Omental fat pad (tissue), 4 donors: Measurements from ENCODE around the gene USH1C. TPM values are rescaled to one million over a fixed set of nuclear protein-coding genes. Genes with fewer than 3 reads are reported as not detected.

Experiments used
- ATAC-seq: fragments of 150-250 bp; one replicate; pipeline ENCODE4 v1.9.1; 2016; ENCODE audit warnings: mild to moderate bottlenecking, moderate library complexity; ENCODE audit not compliant: low FRiP score
- DNase-seq: peaks from one replicate; pipeline ENCODE4 v3.0.0-alpha.2; 2019; ENCODE audit warnings: low spot score
- total RNA-seq, 4 donors: library from RNA; depleted of rRNA; stranded (reverse); fragments of >200 nt; gene quantifications; one replicate each; pipeline ENCODE4 v1.1.0, GENCODE V29; 2016
- TF ChIP-seq, protein P1 (sequence below), 3 donors: fragments of 450-650 bp; IDR thresholded peaks; one replicate each; pipeline ENCODE4 v1.5.1; 2016 to 2017; ENCODE audit warnings: antibody characterized with exemption in 3 of 3, mild to moderate bottlenecking in 3 of 3, moderate library complexity in 2 of 3

The USH1C gene
- total RNA-seq, 4 donors from 2014 or later: 0.19 TPM; not detected in 3

DNA sequence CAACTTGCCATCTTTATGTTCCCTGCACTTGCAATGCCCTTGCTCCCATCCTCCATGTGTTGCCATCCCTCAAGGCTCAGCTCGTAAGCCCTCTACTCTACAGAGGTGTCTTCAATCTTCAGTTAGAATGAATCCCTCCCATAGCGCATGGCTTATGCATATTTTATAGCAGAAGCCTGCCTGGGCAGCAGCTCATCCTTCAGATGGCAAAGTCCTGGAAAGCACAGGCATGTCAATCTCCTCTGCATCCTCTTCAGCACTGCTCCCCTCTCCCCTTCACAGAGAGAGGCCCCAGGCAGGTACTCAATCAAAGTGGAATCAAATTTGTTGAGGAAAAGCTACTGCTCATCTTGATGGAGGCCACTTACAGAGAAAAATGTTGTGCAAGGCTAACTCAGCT lies 36.4 kb downstream of the USH1C start:
- TF ChIP-seq, protein P1, sequence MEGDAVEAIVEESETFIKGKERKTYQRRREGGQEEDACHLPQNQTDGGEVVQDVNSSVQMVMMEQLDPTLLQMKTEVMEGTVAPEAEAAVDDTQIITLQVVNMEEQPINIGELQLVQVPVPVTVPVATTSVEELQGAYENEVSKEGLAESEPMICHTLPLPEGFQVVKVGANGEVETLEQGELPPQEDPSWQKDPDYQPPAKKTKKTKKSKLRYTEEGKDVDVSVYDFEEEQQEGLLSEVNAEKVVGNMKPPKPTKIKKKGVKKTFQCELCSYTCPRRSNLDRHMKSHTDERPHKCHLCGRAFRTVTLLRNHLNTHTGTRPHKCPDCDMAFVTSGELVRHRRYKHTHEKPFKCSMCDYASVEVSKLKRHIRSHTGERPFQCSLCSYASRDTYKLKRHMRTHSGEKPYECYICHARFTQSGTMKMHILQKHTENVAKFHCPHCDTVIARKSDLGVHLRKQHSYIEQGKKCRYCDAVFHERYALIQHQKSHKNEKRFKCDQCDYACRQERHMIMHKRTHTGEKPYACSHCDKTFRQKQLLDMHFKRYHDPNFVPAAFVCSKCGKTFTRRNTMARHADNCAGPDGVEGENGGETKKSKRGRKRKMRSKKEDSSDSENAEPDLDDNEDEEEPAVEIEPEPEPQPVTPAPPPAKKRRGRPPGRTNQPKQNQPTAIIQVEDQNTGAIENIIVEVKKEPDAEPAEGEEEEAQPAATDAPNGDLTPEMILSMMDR (IDR thresholded peaks at IDR 0.05): no peak
- DNase-seq: no peak
- no peak for ATAC-seq

DNA sequence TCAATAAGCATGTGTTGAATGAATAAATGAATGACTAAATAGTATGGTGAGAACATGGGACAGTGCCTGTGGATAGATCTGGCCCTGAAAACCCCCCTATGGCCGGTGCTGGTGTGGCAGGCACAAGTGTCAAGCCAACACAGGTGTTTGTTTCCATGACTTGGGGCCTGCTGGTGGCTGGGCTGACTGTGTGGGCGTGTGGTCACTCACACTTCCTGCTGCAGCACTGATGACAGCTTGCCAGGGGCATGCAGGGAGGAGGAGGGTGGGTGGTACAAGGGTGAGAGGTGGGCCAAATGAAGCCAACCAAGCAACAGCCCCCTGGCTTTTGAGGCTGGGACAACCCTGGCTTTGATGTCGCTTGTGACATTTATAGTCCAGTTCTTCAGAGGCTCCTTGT lies 37.3 kb downstream of the USH1C start:
- no peak for ATAC-seq
- DNase-seq: no peak
- TF ChIP-seq, protein P1 (IDR thresholded peaks at IDR 0.05): no peak

DNA sequence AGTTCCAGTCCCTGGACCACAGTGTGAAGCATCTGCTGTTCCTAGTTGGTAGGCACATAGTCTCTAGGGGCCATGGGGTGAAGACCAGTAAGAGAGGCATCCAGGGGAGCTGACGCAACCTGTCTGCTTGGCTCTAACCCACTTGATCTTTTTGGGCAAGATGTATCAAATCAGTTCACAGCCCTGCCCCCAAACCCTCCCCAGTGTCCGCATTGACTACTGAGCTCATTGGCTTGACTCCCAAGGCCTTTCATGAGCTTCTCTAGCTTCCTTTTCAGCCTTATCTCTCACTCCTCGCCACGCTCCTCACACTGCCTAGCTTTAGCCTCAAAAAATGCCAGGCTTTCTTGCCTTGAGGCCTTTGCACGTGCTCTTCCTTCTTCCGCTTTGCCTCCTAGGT lies 37.9 kb downstream of the USH1C start:
- no peak for ATAC-seq
- no peak for DNase-seq
- TF ChIP-seq, protein P1 (IDR thresholded peaks at IDR 0.05): no peak

DNA sequence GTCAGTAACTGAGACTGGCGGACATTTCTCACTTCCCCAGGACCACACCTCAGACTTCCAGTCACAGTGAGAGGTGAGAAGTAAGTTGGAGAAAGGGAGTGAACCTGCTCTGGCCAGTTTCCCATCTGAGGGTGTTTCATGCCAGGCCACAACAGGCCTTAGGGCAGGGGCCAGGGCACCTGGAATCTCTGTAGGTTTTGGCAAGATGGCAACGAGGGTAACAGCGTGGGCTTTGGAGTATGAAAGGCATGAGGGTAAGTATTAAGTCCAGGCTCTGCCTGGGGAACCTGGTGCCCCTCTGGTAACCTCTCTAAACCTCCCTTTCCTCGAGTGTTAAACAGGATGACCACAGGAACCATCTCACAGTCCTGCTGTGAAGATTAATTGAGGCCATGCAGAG lies 39.1 kb downstream of the USH1C start:
- ATAC-seq (no peak), DNase-seq (no peak)
- TF ChIP-seq, protein P1 (IDR thresholded peaks at IDR 0.05): no peak

DNA sequence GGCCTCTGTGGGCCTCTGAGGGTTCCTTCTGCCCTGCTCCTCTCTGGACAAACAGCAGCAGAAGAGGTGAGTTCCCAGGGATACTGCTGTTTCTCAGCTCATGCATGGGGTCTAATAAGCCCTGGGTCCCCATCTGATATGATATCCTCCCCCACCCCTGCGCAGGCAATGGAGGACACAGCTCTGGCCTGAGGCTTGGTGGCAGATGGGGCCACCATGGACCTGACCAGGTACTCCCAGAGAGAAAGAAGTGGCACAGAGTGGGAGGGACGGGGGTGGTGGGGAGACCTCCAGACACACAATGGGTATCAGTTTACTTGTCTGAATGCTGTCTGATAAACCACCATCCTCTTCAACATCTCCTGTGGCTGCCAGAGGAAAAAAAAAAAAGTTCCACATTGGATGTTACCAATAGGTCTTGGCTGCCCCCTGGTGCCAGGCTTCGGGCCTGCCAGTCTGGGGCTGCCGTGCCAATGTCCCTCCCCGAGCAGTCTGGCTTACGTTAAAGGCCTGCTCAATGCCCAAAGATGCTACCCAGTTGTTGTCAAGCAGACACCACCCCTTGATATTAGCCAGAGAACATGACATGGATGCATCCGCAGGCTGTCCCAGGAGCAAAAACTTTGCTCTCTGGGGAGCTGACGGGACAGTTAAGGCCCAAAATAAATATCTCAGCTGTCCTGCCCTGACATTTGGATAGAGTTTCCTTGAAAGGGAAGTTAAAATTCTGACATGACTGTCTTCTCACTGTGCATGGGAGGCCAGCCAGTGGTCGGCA lies 39.7 kb downstream of the USH1C start:
- peak; percentile 76 for DNase-seq
- ATAC-seq: peak; percentile 55
- TF ChIP-seq, protein P1 (IDR thresholded peaks at IDR 0.05): peak in 1 of 3 donors; percentile 6

DNA sequence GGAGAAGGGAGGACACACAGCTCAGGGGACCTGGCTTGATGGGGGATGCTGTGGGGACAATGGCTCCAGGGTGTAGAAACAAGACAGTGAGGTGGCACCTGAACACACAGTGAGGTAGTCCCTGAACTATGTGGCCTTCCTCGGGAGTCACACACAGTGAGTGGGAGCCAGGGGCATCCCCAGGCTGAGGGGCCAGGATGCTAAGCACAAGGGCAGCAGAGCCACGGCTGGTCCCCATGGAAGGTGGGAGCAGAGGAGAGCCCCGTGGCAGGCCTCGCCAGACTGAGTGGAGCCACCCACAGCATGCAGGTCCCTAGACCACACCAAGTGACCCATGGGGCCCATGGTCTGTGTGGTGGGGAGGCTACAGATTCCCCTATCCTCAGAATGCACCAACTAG lies 41.6 kb downstream of the USH1C start:
- no peak for DNase-seq
- ATAC-seq: no peak
- TF ChIP-seq, protein P1 (IDR thresholded peaks at IDR 0.05): no peak

DNA sequence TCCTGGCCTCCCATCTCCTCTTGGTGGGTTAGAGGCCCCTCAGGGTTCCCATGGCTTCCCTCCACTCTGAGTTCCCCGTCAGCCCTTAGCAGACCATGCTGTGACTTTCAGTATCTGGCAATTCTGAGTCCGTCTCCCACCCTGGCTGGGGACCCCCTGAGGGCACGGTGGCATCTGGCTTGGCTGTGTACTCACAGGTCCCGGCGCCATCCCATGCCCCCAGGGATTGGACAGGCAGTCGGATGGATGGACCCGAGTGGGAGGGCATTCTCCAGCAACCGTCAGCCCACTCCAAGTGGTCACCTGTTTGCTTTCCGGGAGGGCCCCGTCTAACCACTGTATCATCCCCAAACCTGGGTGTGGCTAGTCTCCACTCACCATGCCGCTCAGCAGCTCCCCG lies 43.5 kb downstream of the USH1C start:
- ATAC-seq: no peak
- DNase-seq: no peak
- TF ChIP-seq, protein P1 (IDR thresholded peaks at IDR 0.05): no peak
